HG03097 (cell line): ENCODE results near the gene HDAC7.

Experiments
- ATAC-seq: cut with Tn5 transposase; IDR thresholded peaks from one replicate; pipeline ENCODE4 v1.9.1; 2021; ENCODE audit not compliant: unreplicated experiment, low FRiP score

The HDAC7 gene

DNA sequence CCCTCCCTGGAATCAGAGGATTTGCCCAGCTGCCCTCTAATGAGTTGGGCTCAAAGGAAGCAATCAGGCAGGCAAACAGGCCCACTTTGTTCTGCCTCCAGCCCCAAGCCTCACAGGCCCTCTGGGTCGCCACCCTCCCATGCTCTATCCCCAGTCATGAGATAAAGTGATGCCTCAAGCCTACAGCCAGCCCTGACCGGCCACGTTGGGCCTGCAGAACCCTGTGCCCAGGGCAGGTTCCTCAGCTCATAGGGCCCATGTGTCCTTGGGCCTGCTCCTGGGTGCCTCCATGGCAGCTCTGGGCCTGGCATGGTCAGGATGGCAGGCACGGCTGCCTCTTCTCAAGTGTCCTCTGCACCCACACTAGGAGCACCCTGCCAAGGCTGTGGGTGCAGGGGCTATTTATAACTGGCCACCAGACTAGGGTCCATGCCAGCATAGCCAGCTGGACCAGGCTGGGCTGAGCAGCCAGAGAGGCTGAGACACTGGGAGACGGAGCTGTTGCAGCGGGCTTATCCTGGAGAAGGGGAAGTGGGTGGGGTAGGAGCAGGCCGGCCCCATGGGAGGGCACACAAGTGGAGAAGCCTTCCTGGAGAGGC is 20.2 kb downstream of the HDAC7 start:
- no peak for ATAC-seq

DNA sequence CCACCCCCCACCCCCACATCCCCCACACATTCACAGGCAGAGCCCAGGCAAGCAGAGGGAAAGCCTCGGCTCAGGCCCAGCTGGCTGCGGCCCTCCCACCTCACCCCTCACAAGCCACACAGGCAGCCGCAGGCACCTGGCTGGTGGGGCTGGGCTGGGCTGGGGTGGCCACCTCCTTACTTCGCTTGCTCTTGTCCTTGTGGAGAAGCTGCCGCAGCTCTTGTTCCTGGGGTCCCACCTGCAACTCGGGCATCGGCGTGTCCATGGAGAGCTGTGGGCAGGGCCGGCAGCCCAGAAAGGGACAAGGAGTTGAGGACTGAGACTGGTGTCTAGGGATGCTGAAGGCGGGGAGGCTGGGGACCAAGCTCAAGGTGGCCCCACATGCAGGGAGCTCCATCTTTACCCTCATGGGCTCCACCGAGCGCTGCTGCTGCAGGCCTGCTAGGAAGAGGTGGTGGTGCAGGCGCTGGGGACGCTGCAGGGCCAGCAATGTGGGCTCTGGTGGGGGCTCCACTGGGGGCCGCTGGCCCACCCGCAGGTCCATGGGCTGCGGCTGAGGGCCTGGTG is 21.2 kb downstream of the HDAC7 start:
- no peak for ATAC-seq

DNA sequence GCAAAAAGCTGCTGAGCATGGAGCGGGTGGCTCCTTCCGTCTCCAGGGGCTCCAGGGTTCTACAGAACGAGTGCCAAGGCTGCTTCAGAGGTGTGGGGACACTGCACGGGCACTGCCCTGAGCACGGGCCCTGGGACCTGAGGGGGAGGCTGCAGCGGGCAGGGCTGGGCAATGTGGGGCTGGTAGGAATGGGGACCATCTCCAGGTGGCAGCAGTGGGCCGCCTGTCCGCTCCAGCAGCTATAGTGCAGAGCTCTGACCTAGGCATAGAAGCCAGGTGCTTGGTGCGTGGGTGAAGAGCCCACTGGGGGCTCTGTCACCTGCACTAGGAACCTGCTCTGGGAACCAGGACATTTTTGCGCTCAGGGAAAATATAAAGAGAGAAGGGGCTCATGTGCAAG is 22.3 kb downstream of the HDAC7 start:
- no peak for ATAC-seq

DNA sequence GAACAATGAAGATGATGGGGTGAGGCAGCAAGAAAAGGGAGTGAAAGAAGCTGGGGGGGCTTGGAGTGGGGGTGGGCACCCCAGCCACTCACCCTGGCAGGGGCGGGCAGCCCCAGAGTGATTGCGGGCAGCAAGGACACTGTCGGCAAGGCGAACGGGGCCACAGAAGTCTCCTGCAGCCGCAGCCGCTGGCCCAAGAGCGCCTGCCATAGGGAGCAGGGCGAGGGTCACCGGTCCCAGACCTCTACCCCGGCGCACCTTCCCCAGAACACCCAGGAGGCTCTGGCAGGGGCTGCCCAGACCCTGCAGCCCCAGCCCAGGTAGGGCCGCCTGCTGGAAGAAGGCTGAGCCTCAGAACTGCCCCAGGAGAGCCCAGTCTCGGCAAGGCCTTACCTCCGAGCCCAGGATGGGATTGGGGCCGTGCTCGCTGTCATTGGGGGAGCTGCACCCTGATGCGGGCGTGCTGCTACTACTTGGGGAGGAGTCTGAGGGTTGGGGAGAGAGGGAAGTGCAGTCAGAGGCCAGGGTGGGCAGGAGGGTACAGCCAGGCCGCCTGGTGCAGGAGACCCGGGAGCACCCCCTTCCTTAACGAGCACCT is 23.8 kb downstream of the HDAC7 start:
- ATAC-seq, result no peak

DNA sequence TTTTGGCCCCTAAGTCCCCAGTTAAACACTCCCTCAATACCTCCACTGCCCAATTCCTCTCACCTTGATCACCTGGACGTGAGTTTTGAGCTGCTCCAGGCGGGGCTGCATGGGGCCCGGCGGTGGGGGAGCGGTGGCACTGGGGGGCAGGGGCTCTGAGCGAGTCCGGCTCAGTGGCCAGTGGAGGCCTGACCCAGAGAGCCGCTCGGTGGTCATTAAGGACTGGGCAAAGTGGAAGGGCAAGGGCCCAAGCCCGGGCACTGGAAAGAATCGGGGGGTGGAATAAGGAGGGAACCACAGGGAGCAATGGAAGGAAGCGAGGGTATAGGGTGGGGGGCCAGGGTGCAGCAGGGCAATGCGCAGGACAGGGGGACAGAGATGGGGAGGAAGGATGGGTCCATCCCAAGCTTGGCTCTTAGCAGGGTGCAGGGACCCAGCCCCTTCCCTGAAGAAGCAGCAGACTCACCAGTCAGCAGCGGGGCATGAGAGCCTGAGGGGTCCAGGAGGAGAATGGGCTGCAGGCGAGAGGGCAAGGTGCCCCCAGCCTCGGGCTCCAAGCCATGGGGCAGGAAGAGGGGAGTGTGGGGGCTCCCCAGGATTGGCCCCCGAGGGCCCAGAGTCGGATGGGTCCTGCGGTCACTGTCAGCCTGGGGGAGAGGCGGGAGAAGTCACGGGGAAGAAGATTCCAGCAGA is 24.4 kb downstream of the HDAC7 start:
- ATAC-seq, result no peak

DNA sequence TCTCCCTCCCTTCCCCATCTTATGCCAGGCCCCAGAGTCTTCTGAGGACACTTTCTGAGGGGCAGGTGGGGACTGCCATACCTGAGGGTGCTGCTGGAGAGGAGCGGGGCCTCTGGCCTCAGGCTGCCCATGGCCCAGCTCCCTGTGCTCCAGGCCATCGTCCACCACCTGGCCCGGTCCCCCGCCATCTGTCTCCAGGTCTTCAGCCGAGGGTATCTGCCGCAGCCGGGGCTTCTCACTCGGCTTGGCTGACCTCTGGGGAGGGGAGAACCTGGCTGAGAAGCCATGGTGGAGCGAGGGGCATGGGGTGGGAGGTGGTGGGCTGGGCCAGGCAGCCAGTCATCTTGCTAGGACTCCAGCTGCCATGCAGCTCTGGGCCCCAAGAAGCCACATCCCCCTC is 25.0 kb downstream of the HDAC7 start:
- ATAC-seq, result no peak

DNA sequence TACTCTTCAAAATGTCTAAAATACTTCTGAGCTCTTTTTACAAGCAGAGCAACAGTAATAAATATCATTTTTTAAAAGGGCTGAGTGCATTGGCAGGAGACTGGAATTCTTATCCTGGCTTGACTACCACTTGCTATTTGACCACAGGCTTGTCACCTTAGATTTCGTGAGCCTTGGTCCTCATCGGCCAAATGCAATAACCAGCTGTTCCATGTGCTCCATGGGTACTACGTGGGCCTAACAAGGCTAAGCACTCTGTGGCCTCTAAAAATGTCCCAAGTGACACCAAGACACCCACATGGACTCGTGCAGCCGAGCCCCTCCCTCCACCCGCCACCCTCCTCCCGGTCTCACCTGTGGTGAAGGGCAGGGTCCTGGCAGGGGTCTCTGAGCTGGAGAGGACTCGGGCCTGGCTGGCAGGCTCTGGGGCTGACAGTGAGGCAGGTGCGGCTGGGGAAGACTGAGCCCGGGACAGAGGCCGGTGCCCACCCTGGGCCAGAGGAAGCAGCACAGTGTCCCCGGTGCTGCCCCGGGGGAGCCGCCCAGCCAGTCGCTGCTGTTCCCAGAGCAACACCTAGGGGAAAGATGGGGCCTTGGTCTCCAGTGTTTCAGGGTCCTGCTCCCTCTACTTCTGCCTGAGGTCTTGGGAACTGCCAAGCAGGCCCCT is 26.6 kb downstream of the HDAC7 start:
- no peak for ATAC-seq

DNA sequence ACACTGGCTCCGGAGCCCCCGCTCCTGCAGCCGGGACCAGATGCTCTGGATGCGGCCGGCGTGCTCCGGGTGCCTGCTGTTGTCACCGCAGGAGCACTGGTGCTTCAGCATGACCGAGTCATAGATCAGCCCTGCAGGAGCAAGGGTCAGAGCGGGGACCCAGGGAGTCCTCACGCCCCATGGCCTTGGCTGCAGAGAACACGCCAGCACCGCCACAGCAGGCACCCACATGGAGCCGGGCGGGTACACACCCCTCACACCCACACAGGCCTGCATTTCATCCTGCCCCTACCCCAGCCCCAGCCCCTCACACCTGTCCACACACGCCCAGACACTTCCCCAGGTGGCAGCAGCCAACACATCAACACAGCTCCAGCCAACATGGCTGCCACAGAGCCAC is 27.8 kb downstream of the HDAC7 start:
- ATAC-seq, result no peak

DNA sequence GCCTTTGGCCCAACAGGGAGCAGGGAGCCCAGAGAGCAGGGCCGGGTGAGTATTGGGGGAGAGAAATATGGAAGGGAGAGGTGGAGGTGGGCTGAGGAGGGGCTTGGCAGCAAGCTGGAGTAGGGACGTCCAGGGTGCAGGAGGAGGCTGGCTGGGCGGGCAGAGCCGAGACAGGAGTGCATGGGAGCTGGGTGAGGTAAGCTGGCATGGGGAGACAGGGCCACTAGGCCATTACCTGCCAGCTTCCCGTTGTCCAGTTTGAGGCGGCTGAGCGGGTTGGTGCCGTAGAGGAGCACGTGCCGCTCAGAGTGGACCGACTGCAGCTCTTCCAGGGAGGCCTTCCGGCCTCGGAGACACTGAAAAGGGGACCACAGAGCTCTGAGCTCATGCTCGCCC is 28.4 kb downstream of the HDAC7 start:
- ATAC-seq, result no peak

DNA sequence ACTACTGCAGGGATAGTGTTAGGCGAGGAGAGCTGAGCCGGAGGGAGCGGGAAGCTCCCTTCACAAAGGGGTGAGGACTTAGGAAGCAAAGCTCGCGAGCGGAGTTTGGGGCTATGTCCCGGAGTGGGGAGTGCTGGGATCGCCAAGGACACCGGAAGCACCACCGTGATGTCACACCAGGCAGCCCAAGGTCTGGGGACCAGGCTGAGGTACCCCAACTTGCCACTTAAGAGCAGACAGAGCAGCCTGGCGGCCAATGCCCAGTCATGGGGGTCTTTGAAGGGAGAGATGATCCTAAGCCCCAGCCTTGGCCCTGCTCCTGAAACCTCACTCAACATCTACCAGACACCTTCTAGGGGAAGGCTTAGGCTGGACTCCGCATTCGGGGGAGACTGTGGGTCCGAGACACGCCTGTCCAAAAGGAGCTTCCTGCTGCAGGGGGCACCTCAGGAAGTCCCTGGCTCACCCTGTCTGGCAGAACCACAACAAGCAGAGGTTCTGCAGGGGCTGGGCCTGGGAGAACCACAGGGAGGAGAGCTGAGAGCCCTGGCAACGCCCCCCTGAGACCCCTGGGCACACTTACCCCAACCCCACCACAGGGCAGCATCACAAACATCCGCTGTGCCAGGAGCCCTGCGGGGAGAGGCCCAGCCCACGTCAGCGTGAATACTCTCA is 28.9 kb downstream of the HDAC7 start:
- no peak for ATAC-seq

DNA sequence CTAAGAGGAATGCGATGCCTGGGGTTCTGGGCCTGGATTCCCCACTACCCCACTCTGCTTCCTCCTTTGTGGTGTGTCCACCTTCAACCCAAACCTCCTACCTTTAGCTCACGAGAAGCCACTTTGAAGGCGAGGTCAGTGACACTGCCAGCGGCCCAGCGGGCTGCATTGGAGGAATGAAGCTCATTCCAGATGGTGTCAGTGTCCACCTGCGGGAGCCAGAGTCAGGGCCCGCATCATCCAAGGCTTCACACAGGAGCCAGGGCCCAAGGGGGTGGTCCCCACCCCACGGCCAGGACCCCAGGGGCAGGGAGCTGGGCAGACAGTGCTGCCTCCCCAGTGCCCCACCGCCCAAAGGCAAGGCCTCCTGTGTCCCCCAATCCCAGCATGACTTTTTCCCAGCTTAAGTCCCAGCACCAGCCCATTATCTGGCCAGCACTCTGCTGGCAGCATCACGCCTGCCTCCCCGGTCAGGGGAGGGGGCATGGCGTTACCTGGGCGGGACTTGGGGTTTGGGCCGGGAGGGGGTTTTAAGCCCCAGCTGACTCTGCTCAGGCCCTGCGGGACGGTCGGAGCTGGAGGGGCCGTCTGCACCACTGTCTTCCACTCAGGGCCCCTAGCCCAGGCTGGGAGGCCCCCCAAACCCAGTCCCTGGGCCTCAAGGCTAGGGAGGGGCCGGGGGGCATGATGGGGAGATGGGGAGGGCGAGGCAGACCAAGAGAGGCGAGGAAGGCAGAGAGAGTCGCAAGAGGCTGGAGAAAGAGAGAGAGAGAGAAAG is 29.8 kb downstream of the HDAC7 start:
- ATAC-seq, result no peak

DNA sequence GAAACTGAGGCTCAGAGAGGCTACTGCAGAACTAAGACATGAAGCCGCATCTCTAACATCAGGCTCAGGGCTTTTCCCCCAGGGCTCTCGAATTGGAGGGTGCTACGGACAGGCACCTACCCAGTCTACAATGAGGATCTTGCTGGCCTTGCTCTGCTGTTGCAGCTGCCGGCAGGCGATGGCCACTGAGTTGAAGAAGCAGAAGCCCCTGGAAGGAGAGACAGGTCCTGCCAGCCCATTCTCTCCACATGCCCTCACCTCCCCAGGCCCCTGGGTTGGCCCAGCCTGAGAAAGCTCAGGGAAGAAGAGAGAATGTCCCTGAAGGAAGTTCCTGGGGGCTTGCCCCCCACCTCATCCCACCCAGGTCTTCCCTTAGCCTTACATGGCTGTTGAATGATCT is 30.6 kb downstream of the HDAC7 start:
- ATAC-seq, result no peak

DNA sequence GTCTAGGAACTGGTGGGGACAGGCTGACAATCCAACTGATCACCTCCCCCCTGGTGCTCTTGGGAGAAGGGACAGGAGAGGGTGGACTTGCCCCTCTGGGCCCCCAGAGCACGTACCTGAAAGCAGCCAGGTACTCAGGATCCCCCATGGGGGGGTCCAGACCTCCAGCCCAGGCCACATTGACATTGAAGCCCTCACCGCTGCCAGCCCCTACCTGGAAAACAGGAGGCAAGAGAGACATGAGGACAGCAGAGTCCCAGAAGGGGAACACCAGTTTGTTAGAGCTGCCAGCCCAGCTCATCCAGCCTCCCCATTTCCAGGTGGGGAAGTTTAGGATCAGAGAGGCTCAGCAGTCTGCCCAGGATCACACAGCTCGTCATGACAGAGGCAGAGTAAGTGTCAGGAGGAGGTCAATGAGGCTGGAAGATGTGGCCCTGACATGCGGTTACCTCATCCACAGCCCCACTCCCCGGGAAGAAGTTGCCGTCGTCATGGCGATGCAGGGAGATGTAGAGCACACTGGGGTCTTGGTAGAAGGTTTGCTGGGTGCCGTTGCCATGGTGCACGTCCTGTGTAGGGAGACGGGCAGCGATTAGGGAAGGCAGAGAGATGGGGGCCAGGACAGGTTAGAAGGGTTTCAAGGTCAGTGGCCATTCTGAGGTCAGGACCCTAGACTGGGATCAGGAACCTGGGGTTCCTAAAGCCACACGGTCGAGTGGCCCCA is 31.9 kb downstream of the HDAC7 start:
- no peak for ATAC-seq

DNA sequence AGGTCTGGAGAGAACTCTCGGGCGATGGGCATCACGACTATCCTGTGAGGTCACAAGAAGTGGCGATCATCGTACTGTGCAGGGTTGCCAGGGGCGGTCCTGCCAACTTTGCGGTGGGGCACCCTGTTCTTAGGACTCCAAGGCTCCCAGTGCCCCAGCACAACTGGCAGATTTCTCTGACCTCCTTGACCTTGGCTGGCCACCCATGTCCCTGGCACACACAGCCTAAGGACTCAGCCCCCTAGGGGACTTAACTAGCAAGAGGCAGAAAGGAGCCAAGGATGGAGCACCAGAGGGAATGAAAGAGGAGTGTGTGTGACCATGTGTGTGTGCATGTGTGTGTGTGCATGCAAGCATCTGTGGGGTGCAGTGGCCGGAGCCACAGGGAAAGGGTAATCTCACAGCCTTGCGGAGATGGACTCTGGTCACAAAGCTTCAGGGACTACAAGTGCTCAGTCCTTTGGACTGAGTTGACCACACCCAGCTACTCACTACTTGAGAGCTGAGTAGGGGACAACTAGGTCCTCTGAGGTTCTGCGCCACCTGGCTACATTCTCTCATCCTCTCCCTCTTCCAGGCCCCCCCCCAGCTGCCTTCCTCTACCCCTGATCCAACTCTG is 32.9 kb downstream of the HDAC7 start:
- ATAC-seq, result no peak

DNA sequence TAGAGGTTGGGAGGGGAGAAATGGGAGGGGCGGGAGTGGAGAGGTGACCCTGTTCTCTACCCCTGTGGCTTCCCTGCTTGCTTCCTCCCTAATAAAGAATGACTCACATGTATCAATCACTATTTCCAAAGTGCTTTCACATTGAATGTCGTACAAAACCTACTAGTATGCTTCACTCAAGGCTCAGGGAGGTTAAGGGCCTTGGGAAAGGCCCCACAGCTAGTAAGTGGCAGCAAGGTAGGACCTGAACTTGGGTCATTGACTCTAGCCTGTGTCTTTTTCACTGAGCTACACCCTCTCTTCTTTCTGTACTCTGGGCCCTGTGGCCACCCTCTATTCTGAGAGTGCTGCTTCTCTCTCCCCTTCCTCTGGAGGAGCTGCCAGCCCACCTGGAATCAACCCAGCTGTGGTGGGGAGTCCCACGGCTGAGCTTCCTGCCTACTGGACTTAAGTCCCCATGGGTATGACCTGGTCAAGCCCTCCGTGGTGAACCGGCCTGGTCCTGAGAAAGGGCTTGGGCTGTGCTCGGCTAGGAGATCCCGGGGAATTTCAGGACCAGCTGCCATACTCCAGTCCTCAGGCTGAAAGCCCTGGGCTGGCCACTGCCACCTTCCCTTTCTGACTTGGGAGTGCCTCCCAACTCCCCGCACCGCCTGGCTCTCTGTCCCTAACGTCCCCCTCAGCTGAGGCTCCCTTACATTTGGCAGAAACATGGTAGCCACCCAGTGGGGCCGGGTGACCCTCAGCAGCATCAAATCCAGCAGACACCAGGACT is 33.6 kb downstream of the HDAC7 start:
- no peak for ATAC-seq

DNA sequence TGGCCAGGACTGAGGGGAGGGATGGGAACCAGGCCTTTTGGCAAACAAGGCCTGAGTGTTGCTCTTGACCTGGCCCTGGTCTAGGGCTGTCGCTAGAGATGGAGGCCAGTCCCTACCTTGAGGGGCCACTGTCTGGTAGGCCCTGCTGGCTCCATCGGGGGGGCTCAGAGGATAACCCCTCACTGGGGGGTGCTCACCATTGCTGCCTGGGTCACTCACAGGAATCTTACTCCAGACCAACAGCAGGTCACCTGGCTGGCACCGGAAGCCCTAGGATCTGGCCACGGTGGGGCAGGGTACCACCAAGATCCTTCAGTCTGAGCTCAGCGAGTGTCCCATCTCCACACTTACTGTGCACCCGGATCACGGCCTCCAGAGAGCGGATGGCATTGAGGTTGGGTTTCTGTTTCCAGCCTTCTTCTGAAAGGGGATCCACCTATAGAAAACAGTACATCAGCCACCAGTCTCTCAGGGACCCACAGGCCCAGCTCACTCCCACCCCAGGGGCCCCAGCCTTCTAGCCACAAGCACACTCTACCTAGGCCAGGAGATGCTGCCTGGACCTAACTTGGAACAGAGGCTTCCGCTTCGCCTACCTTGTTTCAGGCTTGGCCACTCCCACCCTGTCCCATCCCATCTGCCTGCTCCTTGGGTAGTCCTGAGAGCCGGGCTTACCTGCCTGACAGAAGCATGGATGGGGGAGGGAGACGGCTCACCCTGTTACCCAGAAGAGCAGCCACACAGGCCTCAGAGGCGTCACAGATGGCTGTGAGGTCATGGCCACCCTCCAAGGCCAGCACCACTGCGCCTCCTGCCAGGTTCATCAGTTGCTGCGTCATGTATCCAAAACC is 34.4 kb downstream of the HDAC7 start:
- ATAC-seq, result no peak
